ENCODE data around the gene DCN.

The DCN gene

GRCh38 chr12:91100906-91101305 is 81.7 kb downstream of the DCN start:
- no peak for DNase-seq (ENCODE audit: low read depth)
- H3K4me3 ChIP-seq (replicated peaks; ENCODE audit: low read depth, low read length) = no peak overlapping the region
- TF ChIP-seq CTCF (IDR thresholded peaks at IDR 0.05; ENCODE audit: low read length, missing control alignments) = no peak

- TF ChIP-seq CTCF (IDR thresholded peaks at IDR 0.05; ENCODE audit: low read length, missing control alignments) = no peak
- H3K4me3 ChIP-seq (replicated peaks; ENCODE audit: low read depth, low read length) = no peak overlapping the region
- DNase-seq (ENCODE audit: low read depth) = no peak
Measured at GRCh38 chr12:91099836-91100235, 82.8 kb downstream of the DCN start.

DNA sequence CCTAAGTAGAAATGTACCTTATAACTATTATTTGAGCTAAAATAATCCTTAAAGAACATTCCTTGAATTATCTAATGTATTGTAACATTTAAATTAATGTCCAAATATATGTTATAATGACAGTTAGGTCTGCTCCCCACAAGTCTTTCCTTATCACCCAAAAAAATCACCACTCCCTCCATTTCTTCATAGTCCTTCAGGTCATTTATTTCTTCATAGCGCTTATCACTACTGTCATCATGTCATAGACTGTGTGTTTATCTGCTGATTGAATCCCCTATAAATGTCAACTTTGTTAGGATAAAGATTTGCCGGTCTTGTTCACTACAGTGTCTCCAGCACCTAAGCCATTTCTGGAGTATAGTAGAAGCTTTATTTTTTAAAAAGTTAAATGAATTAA is 83.3 kb downstream of the DCN start:
- no peak for DNase-seq (ENCODE audit: low read depth)
- H3K4me3 ChIP-seq (replicated peaks; ENCODE audit: low read depth, low read length) = no peak overlapping the region
- TF ChIP-seq CTCF (IDR thresholded peaks at IDR 0.05; ENCODE audit: low read length, missing control alignments) = no peak

DNA sequence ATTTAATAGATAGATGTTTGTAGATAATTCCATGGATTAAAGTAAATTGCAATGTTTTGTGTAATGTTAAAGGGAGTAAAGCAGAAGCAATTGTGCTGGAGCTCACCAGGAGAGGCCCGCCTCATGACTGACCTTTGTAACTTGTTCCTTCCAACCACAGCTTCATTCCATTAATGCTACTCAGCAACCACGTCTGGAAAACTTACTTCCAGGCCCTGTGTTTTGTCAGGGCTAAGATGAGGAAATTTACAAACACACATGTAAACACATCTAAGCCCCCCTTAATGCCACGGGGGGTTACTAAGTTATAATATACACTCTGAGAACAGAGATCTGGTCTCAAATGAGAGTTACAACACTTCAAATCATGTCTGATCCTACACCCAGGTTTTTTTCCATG is 83.7 kb downstream of the DCN start:
- DNase-seq (ENCODE audit: low read depth) = peak; percentile 94
- TF ChIP-seq CTCF (IDR thresholded peaks at IDR 0.05; ENCODE audit: low read length, missing control alignments) = no peak
- H3K4me3 ChIP-seq (replicated peaks; ENCODE audit: low read depth, low read length) = no peak overlapping the region

DNA sequence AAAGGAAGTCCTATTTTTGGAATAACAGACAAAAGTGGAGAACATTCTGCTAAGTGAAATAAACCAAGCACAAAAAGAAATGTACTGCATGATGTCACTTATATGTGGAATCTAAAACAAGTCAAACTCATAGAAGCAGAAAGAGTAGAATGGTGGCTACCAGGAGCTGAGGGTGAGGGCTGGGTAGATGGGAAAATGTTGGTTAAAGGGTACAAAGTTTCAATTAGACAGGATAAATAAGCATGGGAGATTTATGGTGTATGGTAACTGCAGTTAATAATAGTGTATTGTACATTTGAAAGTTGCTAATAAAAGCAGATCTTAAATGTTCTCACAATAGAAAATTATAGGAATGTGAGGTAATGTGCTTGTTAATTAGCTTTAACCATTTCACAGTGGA is 84.2 kb downstream of the DCN start:
- H3K4me3 ChIP-seq (replicated peaks; ENCODE audit: low read depth, low read length) = no peak overlapping the region
- no peak for TF ChIP-seq CTCF (IDR thresholded peaks at IDR 0.05; ENCODE audit: low read length, missing control alignments)
- no peak for DNase-seq (ENCODE audit: low read depth)

DNA sequence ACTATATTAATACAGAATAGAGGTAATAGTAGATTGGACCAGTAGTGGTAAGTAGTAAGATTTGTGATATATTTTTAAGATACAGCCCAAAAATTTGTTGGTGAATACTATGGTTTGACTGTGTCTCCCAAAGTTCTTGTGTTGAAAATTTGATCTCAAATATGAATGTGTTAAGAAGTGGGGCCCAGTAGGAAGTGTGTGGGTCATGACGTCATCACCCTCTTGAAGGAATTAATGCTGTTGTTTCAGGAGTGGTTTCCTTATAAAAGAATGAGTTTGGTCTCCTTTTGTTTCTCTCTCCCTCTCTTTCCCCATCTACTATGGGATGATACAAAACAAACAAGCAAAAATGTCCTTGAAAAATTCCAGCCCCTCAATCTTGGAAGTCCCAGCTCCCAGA is 87.7 kb downstream of the DCN start:
- H3K4me3 ChIP-seq (replicated peaks; ENCODE audit: low read depth, low read length) = no peak overlapping the region
- TF ChIP-seq CTCF (IDR thresholded peaks at IDR 0.05; ENCODE audit: low read length, missing control alignments) = no peak
- DNase-seq (ENCODE audit: low read depth) = peak; percentile 18

DNA sequence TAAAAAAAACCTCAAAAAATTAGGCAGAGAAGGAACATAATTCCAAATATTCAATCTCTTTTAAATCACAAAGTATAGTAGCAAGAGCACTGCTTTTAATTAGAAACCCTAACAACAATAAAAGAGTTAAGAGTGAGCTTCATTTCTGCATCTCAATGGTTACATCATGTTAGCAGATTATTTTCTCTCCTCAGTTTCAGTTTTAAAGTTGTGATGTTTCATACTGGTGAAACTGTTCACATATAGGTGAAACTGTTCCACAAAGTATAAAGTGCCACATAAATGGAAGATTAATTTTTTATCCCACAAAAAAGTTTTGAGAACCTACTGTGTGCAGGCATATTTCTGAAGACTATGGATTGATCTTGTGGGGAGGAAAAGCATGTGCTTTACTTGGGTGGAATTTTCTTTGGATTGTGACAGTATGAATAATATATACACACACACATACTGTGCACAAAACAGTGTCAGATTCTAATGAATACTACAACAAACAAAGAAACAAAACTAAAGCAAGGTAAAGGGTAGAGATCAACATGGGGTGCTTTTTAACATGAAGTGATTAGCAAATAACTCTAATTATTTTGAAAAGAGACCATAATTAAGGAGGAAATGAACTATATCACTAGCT is 88.5 kb downstream of the DCN start:
- peak; percentile 28 for DNase-seq (ENCODE audit: low read depth)
- no peak for TF ChIP-seq CTCF (IDR thresholded peaks at IDR 0.05; ENCODE audit: low read length, missing control alignments)
- H3K4me3 ChIP-seq (replicated peaks; ENCODE audit: low read depth, low read length) = no peak overlapping the region
